SK-N-SH treated with all-trans-retinoic acid at 6 μM for 48 hours (cell line): ENCODE data around the gene TRRAP.

Experiments
- ATAC-seq: fragments of 200-7000 bp; cut with Tn5 transposase; 3 replicates; pipeline ENCODE4 v1.9.1; 2020; ENCODE audit warnings: mild to moderate bottlenecking, moderate library complexity
- ARNTL ChIP-seq: fragments of 450-650 bp; formaldehyde crosslinking; IDR thresholded peaks from 2 replicates; pipeline ENCODE4 v1.5.0; 2020; ENCODE audit warnings: low read depth, mild to moderate bottlenecking, moderate library complexity, borderline replicate concordance
- BACH2 ChIP-seq: fragments of 250-450 bp; sonication (Bioruptor Pico); IDR thresholded peaks from 2 replicates; pipeline ENCODE4 v1.9.0; 2021; ENCODE audit warnings: mild to moderate bottlenecking, borderline replicate concordance
- CSDC2 ChIP-seq: fragments of 250-450 bp; sonication (Bioruptor Pico); IDR thresholded peaks from 2 replicates; pipeline ENCODE4 v1.5.0; 2020; ENCODE audit warnings: mild to moderate bottlenecking, moderate library complexity
- CSRNP3 ChIP-seq: fragments of 250-450 bp; sonication (Bioruptor Pico); IDR thresholded peaks from 2 replicates; pipeline ENCODE4 v1.5.1; 2021; ENCODE audit warnings: mild to moderate bottlenecking, moderate library complexity
- ESRRG ChIP-seq: fragments of 250-450 bp; sonication (Bioruptor Pico); IDR thresholded peaks from 2 replicates; pipeline ENCODE4 v1.6.1; 2021; ENCODE audit warnings: mild to moderate bottlenecking
- ISL1 ChIP-seq: fragments of 250-450 bp; sonication (Bioruptor Pico); IDR thresholded peaks from 2 replicates; pipeline ENCODE4 v2.1.2; 2022; ENCODE audit warnings: mild to moderate bottlenecking, moderate library complexity
- POU6F1 ChIP-seq: fragments of 250-450 bp; sonication (Bioruptor Pico); IDR thresholded peaks from 2 replicates; pipeline ENCODE4 v1.8.0; 2021; ENCODE audit warnings: low read depth, mild to moderate bottlenecking, moderate library complexity, borderline replicate concordance
- PPARA ChIP-seq: fragments of 250-450 bp; sonication (Bioruptor Pico); IDR thresholded peaks from 2 replicates; pipeline ENCODE4 v1.5.0; 2020; ENCODE audit warnings: mild to moderate bottlenecking, borderline replicate concordance
- RARB ChIP-seq: fragments of 250-450 bp; sonication (Bioruptor Pico); IDR thresholded peaks from 2 replicates; pipeline ENCODE4 v1.8.0; 2021; ENCODE audit warnings: mild to moderate bottlenecking, moderate library complexity
- SNAI2 ChIP-seq: fragments of 250-450 bp; sonication (Bioruptor Pico); IDR thresholded peaks from 2 replicates; pipeline ENCODE4 v1.5.0; 2020; ENCODE audit warnings: mild to moderate bottlenecking, moderate library complexity
- TCF4 ChIP-seq: fragments of 250-450 bp; sonication (Bioruptor Pico); IDR thresholded peaks from 2 replicates; pipeline ENCODE4 v1.8.0; 2021; ENCODE audit warnings: mild to moderate bottlenecking, moderate library complexity, borderline replicate concordance
- TOX ChIP-seq: fragments of 250-450 bp; sonication (Bioruptor Pico); IDR thresholded peaks from 2 replicates; pipeline ENCODE4 v1.8.0; 2021; ENCODE audit warnings: mild to moderate bottlenecking, moderate library complexity, borderline replicate concordance
- TSHZ2 ChIP-seq: fragments of 250-450 bp; sonication (Bioruptor Pico); IDR thresholded peaks from 2 replicates; pipeline ENCODE4 v1.5.0; 2020; ENCODE audit warnings: mild to moderate bottlenecking, moderate library complexity
- ZFP30 ChIP-seq: fragments of 450-650 bp; formaldehyde crosslinking; IDR thresholded peaks from 2 replicates; pipeline ENCODE4 v1.5.0; 2022; ENCODE audit warnings: mild to moderate bottlenecking, moderate library complexity
- ZNF565 ChIP-seq: fragments of 450-650 bp; formaldehyde crosslinking; conservative IDR thresholded peaks from 2 replicates; pipeline ENCODE4 v1.5.0; 2020; ENCODE audit warnings: low read depth, mild to moderate bottlenecking, moderate library complexity
- ZNF70 ChIP-seq: fragments of 450-650 bp; formaldehyde crosslinking; IDR thresholded peaks from 2 replicates; pipeline ENCODE4 v1.5.0; 2020; ENCODE audit warnings: mild to moderate bottlenecking, moderate library complexity
- ZNF8 ChIP-seq: fragments of 450-650 bp; formaldehyde crosslinking; IDR thresholded peaks from 2 replicates; pipeline ENCODE4 v1.5.0; 2020; ENCODE audit warnings: mild to moderate bottlenecking, moderate library complexity
- TF ChIP-seq, protein P1 (sequence below): fragments of 250-450 bp; sonication (Bioruptor Pico); IDR thresholded peaks from 2 replicates; pipeline ENCODE4 v1.8.0; 2020; ENCODE audit warnings: mild to moderate bottlenecking, moderate library complexity, borderline replicate concordance
- TF ChIP-seq, protein P2 (sequence below): fragments of 250-450 bp; sonication (Bioruptor Pico); IDR thresholded peaks from 2 replicates; pipeline ENCODE4 v1.5.1; 2020; ENCODE audit warnings: low read depth, mild to moderate bottlenecking, moderate library complexity

TRRAP gene

DNA sequence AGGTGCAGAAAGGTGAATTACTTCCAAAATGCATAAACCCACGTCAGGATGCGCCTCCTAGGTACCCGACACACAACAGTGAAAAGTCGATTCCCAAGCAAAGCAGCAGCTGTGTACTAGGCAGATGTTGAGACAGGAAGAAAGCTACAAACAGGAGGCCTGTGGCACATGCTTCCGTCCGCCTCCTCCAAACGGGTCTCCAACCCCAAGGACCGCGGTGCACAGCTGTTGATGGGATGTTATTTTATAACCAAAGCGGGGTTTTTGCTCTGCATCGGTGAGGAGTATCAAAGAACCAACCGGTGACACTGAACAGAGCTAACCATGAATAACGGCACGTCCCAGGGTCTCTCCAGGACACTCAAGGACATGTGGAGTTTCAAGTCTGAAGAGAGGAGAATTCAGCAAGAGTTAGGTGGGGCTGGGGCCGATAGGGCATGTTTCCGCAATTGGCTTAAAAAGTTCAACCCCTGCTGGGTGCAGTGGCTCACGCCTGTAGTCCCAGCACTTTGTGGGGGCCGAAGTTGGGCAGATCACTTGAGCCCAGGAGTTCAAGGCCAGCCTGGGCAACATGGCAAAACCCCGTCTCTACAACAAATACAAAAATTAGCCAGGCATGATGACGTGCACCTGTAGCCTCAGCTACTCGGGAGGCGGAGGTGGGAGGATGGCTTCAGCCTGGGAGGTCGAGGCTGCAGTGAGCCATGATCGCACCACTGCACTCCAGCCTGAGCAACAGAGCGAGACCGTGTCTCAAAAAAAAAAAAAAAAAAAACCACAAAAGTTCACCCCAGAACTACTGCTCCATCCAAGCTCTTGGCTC lies 157.6 kb downstream of the TRRAP start (continued):
- no peak for TF ChIP-seq POU6F1
- TF ChIP-seq BACH2: no peak
- TF ChIP-seq ARNTL (CRISPR knock-in tag): no peak
- TF ChIP-seq ZNF8 (CRISPR knock-in tag): no peak
- no peak for TF ChIP-seq TOX
- no peak for TF ChIP-seq ISL1 (CRISPR knock-in tag)

DNA sequence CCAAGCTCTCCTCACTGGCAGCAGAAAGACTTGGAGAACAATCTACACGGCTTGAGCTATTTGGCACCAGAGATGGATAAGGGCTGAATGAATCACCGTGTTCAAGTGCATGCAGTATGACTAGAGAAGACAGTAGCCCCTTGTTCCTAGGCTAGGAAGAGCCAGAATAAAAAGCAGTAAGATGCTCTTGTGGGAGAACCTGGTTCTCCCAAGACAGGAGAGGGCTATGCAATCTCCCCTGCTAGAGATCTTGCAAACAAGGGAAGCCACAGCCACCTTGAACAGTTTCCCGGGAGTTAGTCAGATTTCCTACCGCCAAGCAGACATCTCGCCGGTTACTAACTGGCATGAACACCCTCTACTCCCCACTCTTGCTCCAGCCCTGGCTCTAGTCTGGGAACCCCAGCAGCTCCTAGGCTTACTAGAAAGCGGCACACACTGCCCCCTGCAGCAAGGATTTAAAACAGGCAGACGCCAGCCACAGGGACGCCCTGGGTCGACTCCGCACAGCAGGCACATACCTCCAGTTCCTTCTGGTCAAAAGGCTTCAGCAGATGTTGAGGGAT lies 158.3 kb downstream of the TRRAP start:
- peak; percentile 65 for ATAC-seq
- TF ChIP-seq TSHZ2 (no peak), CSRNP3 (CRISPR knock-in tag) (no peak), ARNTL (CRISPR knock-in tag) (no peak), ESRRG (no peak), RARB (no peak), TOX (no peak), PPARA (no peak), CSDC2 (CRISPR knock-in tag) (no peak), ZNF70 (CRISPR knock-in tag) (no peak), TCF4 (no peak), SNAI2 (no peak), ZNF565 (CRISPR knock-in tag) (no peak), BACH2 (no peak), POU6F1 (no peak), ZFP30 (no peak)
- TF ChIP-seq, protein P1, sequence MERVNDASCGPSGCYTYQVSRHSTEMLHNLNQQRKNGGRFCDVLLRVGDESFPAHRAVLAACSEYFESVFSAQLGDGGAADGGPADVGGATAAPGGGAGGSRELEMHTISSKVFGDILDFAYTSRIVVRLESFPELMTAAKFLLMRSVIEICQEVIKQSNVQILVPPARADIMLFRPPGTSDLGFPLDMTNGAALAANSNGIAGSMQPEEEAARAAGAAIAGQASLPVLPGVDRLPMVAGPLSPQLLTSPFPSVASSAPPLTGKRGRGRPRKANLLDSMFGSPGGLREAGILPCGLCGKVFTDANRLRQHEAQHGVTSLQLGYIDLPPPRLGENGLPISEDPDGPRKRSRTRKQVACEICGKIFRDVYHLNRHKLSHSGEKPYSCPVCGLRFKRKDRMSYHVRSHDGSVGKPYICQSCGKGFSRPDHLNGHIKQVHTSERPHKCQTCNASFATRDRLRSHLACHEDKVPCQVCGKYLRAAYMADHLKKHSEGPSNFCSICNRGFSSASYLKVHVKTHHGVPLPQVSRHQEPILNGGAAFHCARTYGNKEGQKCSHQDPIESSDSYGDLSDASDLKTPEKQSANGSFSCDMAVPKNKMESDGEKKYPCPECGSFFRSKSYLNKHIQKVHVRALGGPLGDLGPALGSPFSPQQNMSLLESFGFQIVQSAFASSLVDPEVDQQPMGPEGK (CRISPR knock-in tag): no peak
- TF ChIP-seq, protein P2, sequence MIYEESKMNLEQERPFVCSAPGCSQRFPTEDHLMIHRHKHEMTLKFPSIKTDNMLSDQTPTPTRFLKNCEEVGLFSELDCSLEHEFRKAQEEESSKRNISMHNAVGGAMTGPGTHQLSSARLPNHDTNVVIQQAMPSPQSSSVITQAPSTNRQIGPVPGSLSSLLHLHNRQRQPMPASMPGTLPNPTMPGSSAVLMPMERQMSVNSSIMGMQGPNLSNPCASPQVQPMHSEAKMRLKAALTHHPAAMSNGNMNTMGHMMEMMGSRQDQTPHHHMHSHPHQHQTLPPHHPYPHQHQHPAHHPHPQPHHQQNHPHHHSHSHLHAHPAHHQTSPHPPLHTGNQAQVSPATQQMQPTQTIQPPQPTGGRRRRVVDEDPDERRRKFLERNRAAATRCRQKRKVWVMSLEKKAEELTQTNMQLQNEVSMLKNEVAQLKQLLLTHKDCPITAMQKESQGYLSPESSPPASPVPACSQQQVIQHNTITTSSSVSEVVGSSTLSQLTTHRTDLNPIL: no peak
